ENCODE measurements around the gene RAB34. TPM values are rescaled to one million over a fixed set of nuclear protein-coding genes. Genes with fewer than 3 reads are reported as not detected.
"Not testable (repeated sequence)": the region's sequence is repeated elsewhere in the genome, so short reads cannot be mapped to it uniquely, and the experiment has no call there.

The RAB34 gene
- total RNA-seq, 6 experiments from 2014 or later, result 161 to 219 (median 192) TPM

DNA sequence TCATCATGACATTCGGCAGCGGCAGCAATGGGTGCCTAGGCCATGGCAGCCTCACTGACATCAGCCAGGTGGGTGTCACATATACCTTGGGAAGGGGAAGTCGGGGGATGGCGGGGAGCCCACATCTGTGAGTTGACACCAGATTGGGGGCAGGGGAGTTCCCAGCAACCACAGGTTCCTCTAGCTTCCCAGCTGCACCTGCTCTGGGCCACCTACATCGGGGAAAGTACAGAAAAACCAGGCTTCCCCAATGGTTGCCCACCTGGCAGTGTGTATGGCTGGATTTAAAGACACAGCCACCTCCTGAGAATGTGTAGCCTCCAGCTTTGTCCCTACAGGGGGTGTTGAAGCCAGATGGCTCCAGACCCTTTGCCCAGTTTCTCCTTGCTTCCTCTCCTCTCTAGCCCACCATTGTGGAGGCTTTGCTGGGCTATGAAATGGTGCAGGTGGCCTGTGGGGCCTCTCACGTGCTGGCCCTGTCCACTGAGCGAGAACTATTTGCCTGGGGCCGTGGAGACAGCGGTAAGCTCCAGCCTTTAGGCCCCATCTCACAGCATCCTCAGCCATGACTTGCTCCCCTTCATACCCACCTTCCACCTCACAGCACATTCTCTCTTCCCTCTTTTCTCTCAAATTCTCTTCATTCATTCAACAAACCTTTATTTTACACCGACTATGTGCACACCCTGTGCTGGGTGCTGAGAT, 21.2 kb upstream of the RAB34 start:
- Mint-ChIP-seq H3K27ac (no peak overlapping the region; the same call in 1 of the 2 replicates), H3K36me3 (ENCODE audit: low read depth) (peaks cover 10% of the 10 kb centered on the region), H3K9me3 (peaks cover 8% of the 10 kb centered on the region), H3K4me3 (no peak overlapping the region), H3K27me3 (ENCODE audit: insufficient read depth) (no peaks in the 10 kb centered on the region; the same call in 1 of the 2 replicates), H3K4me1 (ENCODE audit: low read depth) (peaks cover 16% of the 10 kb centered on the region)
- TF ChIP-seq, protein P1, sequence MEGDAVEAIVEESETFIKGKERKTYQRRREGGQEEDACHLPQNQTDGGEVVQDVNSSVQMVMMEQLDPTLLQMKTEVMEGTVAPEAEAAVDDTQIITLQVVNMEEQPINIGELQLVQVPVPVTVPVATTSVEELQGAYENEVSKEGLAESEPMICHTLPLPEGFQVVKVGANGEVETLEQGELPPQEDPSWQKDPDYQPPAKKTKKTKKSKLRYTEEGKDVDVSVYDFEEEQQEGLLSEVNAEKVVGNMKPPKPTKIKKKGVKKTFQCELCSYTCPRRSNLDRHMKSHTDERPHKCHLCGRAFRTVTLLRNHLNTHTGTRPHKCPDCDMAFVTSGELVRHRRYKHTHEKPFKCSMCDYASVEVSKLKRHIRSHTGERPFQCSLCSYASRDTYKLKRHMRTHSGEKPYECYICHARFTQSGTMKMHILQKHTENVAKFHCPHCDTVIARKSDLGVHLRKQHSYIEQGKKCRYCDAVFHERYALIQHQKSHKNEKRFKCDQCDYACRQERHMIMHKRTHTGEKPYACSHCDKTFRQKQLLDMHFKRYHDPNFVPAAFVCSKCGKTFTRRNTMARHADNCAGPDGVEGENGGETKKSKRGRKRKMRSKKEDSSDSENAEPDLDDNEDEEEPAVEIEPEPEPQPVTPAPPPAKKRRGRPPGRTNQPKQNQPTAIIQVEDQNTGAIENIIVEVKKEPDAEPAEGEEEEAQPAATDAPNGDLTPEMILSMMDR (IDR thresholded peaks at IDR 0.05), result no peak
- no peak for DNase-seq

DNA sequence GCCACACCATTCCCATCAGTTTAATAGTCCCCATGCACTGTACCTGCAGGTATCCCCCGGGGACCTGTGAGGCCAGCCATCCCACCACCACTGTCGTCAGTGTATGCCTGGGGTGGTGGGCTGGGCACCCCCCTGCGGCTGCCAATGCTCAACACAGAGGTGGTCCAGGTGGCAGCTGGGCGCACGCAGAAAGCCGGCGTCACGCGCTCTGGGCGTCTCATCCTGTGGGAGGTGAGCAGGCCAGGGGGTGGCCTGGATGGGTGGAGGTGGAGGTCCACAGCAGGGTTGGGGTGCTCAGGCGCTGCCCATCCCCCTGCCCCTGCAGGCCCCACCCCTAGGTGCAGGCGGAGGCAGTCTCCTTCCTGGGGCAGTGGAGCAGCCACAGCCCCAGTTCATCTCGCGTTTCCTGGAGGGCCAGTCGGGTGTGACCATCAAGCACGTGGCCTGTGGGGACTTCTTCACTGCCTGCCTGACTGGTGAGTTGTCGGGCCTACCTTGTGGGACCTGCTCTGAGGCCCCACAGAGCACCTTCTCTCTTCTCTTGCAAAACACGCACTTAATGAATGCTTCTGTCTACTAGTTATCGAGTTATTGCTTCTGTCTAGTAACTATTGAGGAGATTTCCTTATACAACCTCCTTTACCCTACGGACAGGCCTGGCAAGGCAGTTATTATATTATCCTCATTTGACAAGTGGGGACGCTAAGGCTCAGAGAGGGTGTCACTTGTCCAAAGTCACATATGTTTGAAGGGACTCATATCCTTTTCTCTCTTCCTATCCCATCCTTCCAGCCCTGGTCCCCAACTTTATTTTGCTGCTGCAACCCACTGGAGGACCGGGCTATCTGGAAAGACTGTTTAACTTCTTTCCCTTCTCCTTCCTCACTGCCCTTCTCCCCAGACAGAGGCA, 20.4 kb upstream of the RAB34 start:
- no peak for DNase-seq
- Mint-ChIP-seq H3K27me3 (ENCODE audit: insufficient read depth) (no peaks in the 10 kb centered on the region; the same call in 1 of the 2 replicates), H3K4me3 (no peak overlapping the region), H3K4me1 (ENCODE audit: low read depth) (peaks cover 14% of the 10 kb centered on the region), H3K9me3 (peaks cover 8% of the 10 kb centered on the region), H3K36me3 (ENCODE audit: low read depth) (peaks cover 10% of the 10 kb centered on the region), H3K27ac (no peak overlapping the region)
- TF ChIP-seq, protein P1 (IDR thresholded peaks at IDR 0.05), result no peak

DNA sequence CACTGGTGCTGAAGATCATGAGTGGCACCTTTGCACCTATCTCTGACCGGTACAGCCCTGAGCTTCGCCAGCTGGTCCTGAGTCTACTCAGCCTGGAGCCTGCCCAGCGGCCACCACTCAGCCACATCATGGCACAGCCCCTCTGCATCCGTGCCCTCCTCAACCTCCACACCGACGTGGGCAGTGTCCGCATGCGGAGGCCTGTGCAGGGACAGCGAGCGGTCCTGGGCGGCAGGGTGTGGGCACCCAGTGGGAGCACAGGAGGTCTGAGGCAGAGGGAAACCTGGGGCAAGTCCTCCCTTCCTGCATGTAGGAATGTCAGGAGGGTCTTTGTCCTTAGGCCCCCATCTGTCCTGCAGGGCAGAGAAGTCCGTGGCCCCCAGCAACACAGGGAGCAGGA, 19.6 kb upstream of the RAB34 start:
- H3K4me1 Mint-ChIP-seq (ENCODE audit: low read depth), result peaks cover 11% of the 10 kb centered on the region
- H3K27ac Mint-ChIP-seq, result no peak overlapping the region
- H3K9me3 Mint-ChIP-seq, result peaks cover 8% of the 10 kb centered on the region
- no peak overlapping the region for H3K4me3 Mint-ChIP-seq
- TF ChIP-seq, protein P1 (IDR thresholded peaks at IDR 0.05), result no peak
- DNase-seq, result no peak
- H3K36me3 Mint-ChIP-seq (ENCODE audit: low read depth), result peaks cover 10% of the 10 kb centered on the region
- no peaks in the 10 kb centered on the region; the same call in 1 of the 2 replicates for H3K27me3 Mint-ChIP-seq (ENCODE audit: insufficient read depth)

- peaks cover 10% of the 10 kb centered on the region for H3K36me3 Mint-ChIP-seq (ENCODE audit: low read depth)
- DNase-seq; H3K4me3 Mint-ChIP-seq; H3K9me3 Mint-ChIP-seq; H3K27ac Mint-ChIP-seq; H3K27me3 Mint-ChIP-seq (ENCODE audit: insufficient read depth): not testable (repeated sequence)
- peaks cover 11% of the 10 kb centered on the region for H3K4me1 Mint-ChIP-seq (ENCODE audit: low read depth)
These were observed 18.5 kb upstream of the RAB34 start for GRCh38 chr17:28735913-28736769.

GRCh38 chr17:28735242-28735722, 17.6 kb upstream of the RAB34 start:
- H3K36me3 Mint-ChIP-seq (ENCODE audit: low read depth), result peaks cover 5% of the 10 kb centered on the region
- H3K9me3 Mint-ChIP-seq, result peaks cover 8% of the 10 kb centered on the region
- peaks cover 11% of the 10 kb centered on the region for H3K4me1 Mint-ChIP-seq (ENCODE audit: low read depth)
- TF ChIP-seq, protein P1 (IDR thresholded peaks at IDR 0.05), result no peak
- DNase-seq, result no peak
- H3K4me3 Mint-ChIP-seq, result no peak overlapping the region
- no peak overlapping the region for H3K27ac Mint-ChIP-seq
- H3K27me3 Mint-ChIP-seq (ENCODE audit: insufficient read depth), result no peaks in the 10 kb centered on the region; the same call in 1 of the 2 replicates

All from HFFc6 (cell line).